DND-41 (cell line): Measurements from ENCODE around the gene NEGR1.

Source experiments
- ATAC-seq: fragments of 200-7000 bp; cut with Tn5 transposase; 3 replicates; pipeline ENCODE4 v1.9.1; 2021; ENCODE audit warnings: low read depth; ENCODE audit not compliant: insufficient read depth
- DNase-seq: peaks from one replicate; pipeline ENCODE4 v3.0.0-alpha.2; 2020
- H2AFZ ChIP-seq: 2 replicates; pipeline ENCODE4 v1.6.0; 2012; ENCODE audit warnings: low read depth, low read length
- H3K27ac ChIP-seq: 2 replicates; pipeline ENCODE4 v1.5.1; 2012; ENCODE audit warnings: low read length, inconsistent platforms
- H3K27me3 ChIP-seq: fragments of 200-600 bp; sonication (generic); 2 replicates; pipeline ENCODE4 v1.6.0; 2012; ENCODE audit warnings: low read length, mild to moderate bottlenecking, inconsistent platforms; ENCODE audit not compliant: insufficient read depth, poor library complexity
- H3K36me3 ChIP-seq: 2 replicates; pipeline ENCODE4 v1.5.1; 2012; ENCODE audit warnings: low read length, inconsistent platforms; ENCODE audit not compliant: insufficient read depth
- H3K4me1 ChIP-seq: 2 replicates; pipeline ENCODE4 v1.5.1; 2012; ENCODE audit warnings: mild to moderate bottlenecking, low read length; ENCODE audit not compliant: insufficient read depth
- H3K4me2 ChIP-seq: 2 replicates; pipeline ENCODE4 v1.6.0; 2012; ENCODE audit warnings: mild to moderate bottlenecking, moderate library complexity, low read length, inconsistent platforms; ENCODE audit not compliant: insufficient read depth
- H3K4me3 ChIP-seq, 2 experiments: fragments of 200-600 bp in 1 of 2; shearing (Covaris generic) in 1 of 2; 2 replicates each; pipeline ENCODE4 v1.5.1; 2012 to 2016; ENCODE audit warnings: inconsistent platforms in 2 of 2, low read length in 2 of 2, mild to moderate bottlenecking in 2 of 2, low read depth in 1 of 2, moderate library complexity in 1 of 2
- H3K79me2 ChIP-seq: 2 replicates; pipeline ENCODE4 v1.6.0; 2012; ENCODE audit warnings: low read length, inconsistent platforms; ENCODE audit not compliant: insufficient read depth
- H3K9ac ChIP-seq: 2 replicates; pipeline ENCODE4 v1.6.0; 2012; ENCODE audit warnings: low read depth, mild to moderate bottlenecking, inconsistent platforms, low read length, moderate library complexity
- H3K9me3 ChIP-seq: 2 replicates; pipeline ENCODE4 v1.5.1; 2012; ENCODE audit warnings: low read length, moderate library complexity, mild to moderate bottlenecking, inconsistent platforms; ENCODE audit not compliant: insufficient read depth, severe bottlenecking
- H4K20me1 ChIP-seq: 2 replicates; pipeline ENCODE4 v1.6.0; 2012; ENCODE audit warnings: low read length; ENCODE audit not compliant: insufficient read depth
- EZH2 ChIP-seq: IDR thresholded peaks from 3 replicates; pipeline ENCODE4 v1.6.1; 2012; ENCODE audit warnings: borderline replicate concordance, low read depth, mild to moderate bottlenecking, moderate library complexity, low read length, inconsistent platforms; ENCODE audit not compliant: severe bottlenecking
- TF ChIP-seq, protein P1 (sequence below): IDR thresholded peaks from 2 replicates; pipeline ENCODE4 v1.5.1; 2012; ENCODE audit warnings: borderline replicate concordance, low read length, moderate library complexity, mild to moderate bottlenecking; ENCODE audit not compliant: poor library complexity, severe bottlenecking; ENCODE audit errors: extremely low read depth

NEGR1 gene

DNA sequence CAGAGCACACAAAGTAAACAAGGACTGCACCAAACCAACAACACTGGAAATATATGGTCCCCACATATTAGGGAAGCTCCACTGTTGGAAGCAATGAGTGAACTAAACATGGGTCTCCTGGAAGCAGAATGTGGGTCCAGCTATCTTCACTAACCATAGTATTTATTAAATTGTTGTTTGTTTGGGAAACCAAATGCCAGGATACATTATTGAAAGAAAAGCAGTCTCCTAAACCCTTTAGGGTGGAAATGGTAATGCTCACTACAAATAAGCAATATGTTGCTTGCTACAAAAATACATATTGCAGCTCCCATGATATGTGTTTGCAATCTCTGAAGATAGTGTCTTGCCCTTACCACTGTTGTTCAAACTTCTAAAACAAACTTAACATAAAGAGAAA, 2.2 kb downstream of the NEGR1 start:
- no peak for ATAC-seq
- Histone ChIP-seq H3K4me2 (peak overlapping the region; percentile 97; the same call in 1 of the 2 replicates), H3K4me1 (peaks cover 54% of the 10 kb centered on the region), H2AFZ (no peak overlapping the region), H3K27me3 (no peaks in the 10 kb centered on the region), H3K9ac (no peak overlapping the region), H3K9me3 (no peaks in the 10 kb centered on the region), H3K4me3 (peak overlapping the region in 1 of 2 experiments; percentile 73; a peak in 1 of 4 replicates), H3K79me2 (peaks cover 9% of the 10 kb centered on the region), H3K36me3 (no peaks in the 10 kb centered on the region), H4K20me1 (no peaks in the 10 kb centered on the region), H3K27ac (peak overlapping the region; percentile 41; the same call in 1 of the 2 replicates)
- DNase-seq = no peak
- TF ChIP-seq EZH2 = no peak
- TF ChIP-seq, protein P1, sequence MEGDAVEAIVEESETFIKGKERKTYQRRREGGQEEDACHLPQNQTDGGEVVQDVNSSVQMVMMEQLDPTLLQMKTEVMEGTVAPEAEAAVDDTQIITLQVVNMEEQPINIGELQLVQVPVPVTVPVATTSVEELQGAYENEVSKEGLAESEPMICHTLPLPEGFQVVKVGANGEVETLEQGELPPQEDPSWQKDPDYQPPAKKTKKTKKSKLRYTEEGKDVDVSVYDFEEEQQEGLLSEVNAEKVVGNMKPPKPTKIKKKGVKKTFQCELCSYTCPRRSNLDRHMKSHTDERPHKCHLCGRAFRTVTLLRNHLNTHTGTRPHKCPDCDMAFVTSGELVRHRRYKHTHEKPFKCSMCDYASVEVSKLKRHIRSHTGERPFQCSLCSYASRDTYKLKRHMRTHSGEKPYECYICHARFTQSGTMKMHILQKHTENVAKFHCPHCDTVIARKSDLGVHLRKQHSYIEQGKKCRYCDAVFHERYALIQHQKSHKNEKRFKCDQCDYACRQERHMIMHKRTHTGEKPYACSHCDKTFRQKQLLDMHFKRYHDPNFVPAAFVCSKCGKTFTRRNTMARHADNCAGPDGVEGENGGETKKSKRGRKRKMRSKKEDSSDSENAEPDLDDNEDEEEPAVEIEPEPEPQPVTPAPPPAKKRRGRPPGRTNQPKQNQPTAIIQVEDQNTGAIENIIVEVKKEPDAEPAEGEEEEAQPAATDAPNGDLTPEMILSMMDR = no peak

DNA sequence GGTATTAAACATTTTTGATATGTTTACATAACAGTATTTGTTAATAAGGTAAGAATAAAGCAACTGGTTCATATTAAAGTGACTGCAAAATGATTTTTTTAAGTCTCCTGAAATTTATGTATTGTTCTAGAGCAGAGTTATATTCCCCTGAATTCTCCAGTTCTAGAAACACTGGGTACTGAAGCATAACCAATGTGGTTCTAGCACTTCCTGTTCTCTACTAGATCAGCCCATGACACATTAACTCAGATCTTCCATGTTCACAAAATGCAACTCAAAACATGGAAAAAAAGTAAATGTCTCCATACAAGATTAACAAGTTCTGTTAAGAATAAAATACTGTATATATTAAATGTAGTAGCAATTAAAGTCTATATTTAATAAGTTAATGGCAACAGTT, 3.9 kb downstream of the NEGR1 start:
- Histone ChIP-seq H2AFZ (no peak overlapping the region), H3K4me2 (0 out of 2 replicates have a peak overlapping the region, but pooled peaks have one; percentile 97), H3K27me3 (no peaks in the 10 kb centered on the region), H3K4me1 (peaks cover 45% of the 10 kb centered on the region), H3K27ac (no peak overlapping the region), H3K4me3 (no peak overlapping the region), H3K9ac (no peak overlapping the region), H3K79me2 (peaks cover 5% of the 10 kb centered on the region), H3K9me3 (no peaks in the 10 kb centered on the region), H4K20me1 (no peaks in the 10 kb centered on the region), H3K36me3 (no peaks in the 10 kb centered on the region)
- DNase-seq = no peak
- no peak for ATAC-seq
- no peak for TF ChIP-seq EZH2
- TF ChIP-seq, protein P1 = no peak

DNA sequence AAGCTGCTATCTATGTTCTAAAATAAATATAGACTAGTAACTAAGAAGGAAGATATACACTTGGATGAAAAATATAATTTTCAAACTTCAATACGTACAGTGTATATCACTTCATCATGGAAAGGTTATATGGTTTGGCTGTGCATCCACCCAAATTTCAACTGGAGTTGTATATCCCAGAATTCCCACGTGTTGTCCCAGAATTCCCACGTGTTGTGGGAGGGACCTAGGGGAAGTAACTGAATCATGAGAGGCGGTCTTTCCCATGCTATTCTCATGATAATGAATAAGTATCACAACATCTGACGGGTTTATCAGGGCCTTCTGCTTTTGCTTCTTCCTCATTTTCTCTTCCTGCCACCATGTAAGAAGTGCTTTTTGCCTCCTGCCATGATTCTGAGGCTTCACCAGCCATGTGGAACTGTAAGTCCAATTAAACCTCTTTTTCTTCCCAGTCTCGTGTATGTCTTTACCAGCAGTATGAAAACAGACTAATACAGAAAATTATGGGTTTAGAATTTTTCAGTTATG, 10.7 kb downstream of the NEGR1 start:
- no peaks in the 10 kb centered on the region for H3K9me3 ChIP-seq
- DNase-seq (no peak), ATAC-seq (no peak)
- TF ChIP-seq, protein P1 = no peak
- TF ChIP-seq EZH2 = no peak
- H3K79me2 ChIP-seq = no peaks in the 10 kb centered on the region
- H4K20me1 ChIP-seq = no peaks in the 10 kb centered on the region
- H3K27me3 ChIP-seq = no peaks in the 10 kb centered on the region
- H3K27ac ChIP-seq = no peak overlapping the region
- no peak overlapping the region for H3K4me2 ChIP-seq
- no peaks in the 10 kb centered on the region for H3K36me3 ChIP-seq
- H2AFZ ChIP-seq = no peak overlapping the region
- H3K4me3 ChIP-seq = no peak overlapping the region
- H3K9ac ChIP-seq = no peak overlapping the region
- H3K4me1 ChIP-seq = no peaks in the 10 kb centered on the region

DNA sequence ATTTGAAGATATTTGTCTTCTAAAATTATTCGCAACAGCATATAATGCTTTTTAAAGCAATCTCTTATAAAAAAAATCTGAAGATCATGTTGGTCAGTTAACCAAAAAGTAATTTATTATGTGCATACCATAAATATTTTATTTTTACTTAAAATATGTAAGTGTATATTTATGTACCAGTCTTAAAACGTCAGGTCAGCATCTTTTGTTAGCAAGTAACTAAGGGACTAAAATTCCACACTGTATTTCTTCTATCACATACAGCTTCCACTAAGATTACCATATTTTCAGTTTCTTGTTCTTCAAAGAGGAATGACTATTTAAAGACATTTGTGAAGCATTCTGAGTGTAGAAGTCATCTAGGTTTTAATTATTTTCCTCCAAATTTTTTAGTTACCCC, 19.6 kb downstream of the NEGR1 start:
- Histone ChIP-seq H2AFZ (no peak overlapping the region), H3K9me3 (no peaks in the 10 kb centered on the region), H3K27ac (no peak overlapping the region), H3K79me2 (no peaks in the 10 kb centered on the region), H3K9ac (no peak overlapping the region), H3K27me3 (no peaks in the 10 kb centered on the region), H4K20me1 (no peaks in the 10 kb centered on the region), H3K4me2 (no peak overlapping the region), H3K4me1 (no peaks in the 10 kb centered on the region), H3K4me3 (no peak overlapping the region), H3K36me3 (no peaks in the 10 kb centered on the region)
- TF ChIP-seq, protein P1 = no peak
- no peak for TF ChIP-seq EZH2
- DNase-seq (no peak), ATAC-seq (no peak)
